Measurements from ENCODE around the gene PKP4.

The PKP4 gene

DNA sequence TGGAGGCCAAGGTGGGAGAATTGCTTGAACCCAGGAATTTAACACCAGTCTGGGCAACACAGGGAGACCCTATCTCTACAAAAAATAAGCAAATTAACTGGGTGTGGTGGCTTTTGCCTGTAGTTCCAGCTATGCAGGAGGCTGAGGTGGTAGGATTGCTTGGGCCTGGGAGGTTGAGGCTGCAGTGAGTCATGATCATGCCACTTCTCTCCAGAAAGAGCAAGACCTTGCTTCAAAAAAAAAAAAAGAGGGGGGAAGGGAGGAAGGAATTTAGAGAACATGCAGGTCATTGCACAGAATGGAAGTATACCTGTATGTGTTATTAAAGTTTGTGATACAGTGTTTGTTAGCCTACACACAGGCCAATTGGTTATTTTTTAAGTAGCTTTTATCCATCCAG lies 25.8 kb downstream of the PKP4 start:
- Mint-ChIP-seq H3K4me3 (no peak overlapping the region), H3K9me3 (no peaks in the 10 kb centered on the region), H3K36me3 (ENCODE audit: low read depth) (no peaks in the 10 kb centered on the region), H3K27ac (no peak overlapping the region), H3K27me3 (no peaks in the 10 kb centered on the region), H3K4me1 (ENCODE audit: low read depth) (peaks cover 8% of the 10 kb centered on the region)
- intact Hi-C loops (cut with micrococcal nuclease), result no loop called here

DNA sequence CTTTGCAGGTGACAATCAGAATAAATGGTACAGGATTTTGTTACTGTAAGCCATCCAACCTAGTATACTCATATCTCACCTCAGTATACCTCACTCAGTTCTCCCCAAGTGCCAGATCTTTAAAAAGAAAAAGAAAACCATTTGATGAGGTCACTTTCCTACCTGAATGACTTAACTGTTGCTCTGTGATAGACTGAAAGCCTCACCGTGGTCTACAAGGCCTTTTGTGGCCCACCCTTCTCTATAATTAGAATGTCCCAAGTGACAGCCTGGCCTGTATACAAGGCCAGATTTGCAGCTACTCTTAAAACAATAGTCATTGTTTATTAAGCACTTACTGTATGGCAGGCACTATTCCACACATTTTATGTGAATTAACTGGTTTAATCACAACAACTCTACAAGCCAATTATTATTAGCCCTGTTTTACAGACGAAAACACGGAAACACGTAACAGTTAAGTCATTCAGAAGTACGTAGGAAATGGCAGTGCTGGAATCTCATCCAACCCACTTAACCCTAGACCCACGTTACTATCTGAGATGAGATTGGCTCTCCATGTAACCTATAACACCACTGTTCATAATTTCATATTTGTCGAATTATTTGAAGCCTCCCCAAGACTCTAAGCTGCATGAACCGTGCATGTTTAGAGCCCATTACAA lies 28.3 kb downstream of the PKP4 start:
- intact Hi-C loops (cut with micrococcal nuclease), result no loop called here
- Mint-ChIP-seq H3K27ac (no peak overlapping the region), H3K4me1 (ENCODE audit: low read depth) (peaks cover 14% of the 10 kb centered on the region)

DNA sequence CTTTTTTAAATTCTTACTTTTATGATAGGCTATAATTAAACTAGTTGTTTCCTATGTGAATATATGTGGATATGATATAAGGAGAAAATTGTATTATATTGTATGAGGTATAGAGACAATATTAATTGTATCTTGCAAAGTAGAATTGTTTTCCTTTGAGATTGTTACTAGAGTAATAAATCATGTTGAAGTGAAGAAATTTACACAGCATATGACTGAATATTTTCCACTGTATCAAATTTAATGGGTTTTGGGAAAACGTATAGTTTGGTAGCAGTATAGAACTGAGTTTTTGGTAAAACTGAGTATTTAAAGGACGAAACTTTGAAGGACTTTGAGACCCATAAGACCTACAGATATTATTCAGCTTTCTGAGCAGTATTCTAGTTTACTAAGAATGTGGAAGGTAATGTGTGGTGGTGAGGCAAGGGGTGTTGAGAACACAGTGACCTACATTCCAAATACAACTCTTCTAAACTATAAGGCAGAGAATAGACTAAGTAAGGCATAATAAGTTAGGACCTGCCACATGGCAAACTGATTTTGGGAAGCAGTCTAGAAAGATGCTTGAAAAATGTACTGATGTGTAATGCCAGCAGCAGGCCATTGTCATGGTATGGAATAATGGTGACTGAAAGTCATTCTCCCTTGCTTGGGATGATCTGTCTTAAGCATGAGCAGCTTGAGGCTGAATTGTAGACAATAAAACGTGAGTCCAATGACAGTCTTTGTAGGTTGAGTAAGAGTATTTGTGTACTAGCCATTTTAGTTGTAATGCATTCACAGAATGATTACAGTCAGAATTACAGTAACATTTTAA lies 29.6 kb downstream of the PKP4 start:
- H3K36me3 Mint-ChIP-seq (ENCODE audit: low read depth), result no peaks in the 10 kb centered on the region
- H3K4me3 Mint-ChIP-seq, result no peak overlapping the region
- peaks cover 14% of the 10 kb centered on the region for H3K4me1 Mint-ChIP-seq (ENCODE audit: low read depth)
- H3K27ac Mint-ChIP-seq, result no peak overlapping the region
- H3K27me3 Mint-ChIP-seq, result no peaks in the 10 kb centered on the region
- intact Hi-C loops (cut with micrococcal nuclease), result no loop called here
- no peaks in the 10 kb centered on the region for H3K9me3 Mint-ChIP-seq

More for the DNA sequence above, 28.3 kb downstream of the PKP4 start:
- Mint-ChIP-seq H3K9me3 (no peaks in the 10 kb centered on the region), H3K36me3 (ENCODE audit: low read depth) (no peaks in the 10 kb centered on the region), H3K27me3 (no peaks in the 10 kb centered on the region), H3K4me3 (no peak overlapping the region)

DNA sequence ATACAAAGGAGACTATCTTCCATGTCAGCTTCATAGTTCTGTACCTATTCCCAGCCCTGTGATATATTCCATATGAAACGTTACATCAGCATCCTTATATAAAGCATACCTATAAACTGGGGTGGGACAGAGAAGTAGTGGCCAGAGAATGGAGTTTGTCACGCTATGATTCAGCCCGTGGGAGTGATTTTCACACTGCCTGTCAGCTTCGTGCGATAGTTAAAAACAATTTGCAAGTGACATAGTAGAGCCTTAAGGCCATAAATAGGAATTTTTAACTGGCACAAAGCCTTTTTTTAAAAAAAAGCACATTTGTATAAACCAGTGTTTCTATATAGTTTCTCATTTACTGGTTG lies 30.2 kb downstream of the PKP4 start:
- Mint-ChIP-seq H3K27me3 (no peaks in the 10 kb centered on the region), H3K36me3 (ENCODE audit: low read depth) (no peaks in the 10 kb centered on the region), H3K4me3 (no peak overlapping the region), H3K9me3 (no peaks in the 10 kb centered on the region), H3K4me1 (ENCODE audit: low read depth) (peaks cover 14% of the 10 kb centered on the region), H3K27ac (no peak overlapping the region)
- intact Hi-C loops (cut with micrococcal nuclease), result no loop called here

DNA sequence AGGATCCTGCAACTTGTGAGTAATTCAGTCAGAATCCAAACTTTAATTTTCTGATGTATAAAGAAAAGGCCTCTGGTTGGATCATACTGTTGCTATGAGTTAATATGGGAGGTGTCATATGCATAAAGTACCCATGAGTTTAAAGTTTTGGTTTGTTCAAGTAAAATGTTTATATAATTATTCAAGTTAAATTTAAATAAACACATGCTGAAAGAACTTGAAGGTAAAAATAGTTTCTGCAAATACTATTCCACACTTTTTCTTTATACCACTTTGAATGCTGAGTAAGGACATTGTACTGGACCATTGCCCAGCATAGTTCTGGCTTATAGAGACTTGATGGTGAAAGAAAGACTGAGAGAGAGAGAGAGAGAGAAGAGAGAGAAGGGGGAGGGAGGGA lies 30.7 kb downstream of the PKP4 start:
- no peak overlapping the region for H3K4me3 Mint-ChIP-seq
- peaks cover 11% of the 10 kb centered on the region for H3K4me1 Mint-ChIP-seq (ENCODE audit: low read depth)
- no peaks in the 10 kb centered on the region for H3K27me3 Mint-ChIP-seq
- H3K9me3 Mint-ChIP-seq, result no peaks in the 10 kb centered on the region
- H3K36me3 Mint-ChIP-seq (ENCODE audit: low read depth), result no peaks in the 10 kb centered on the region
- intact Hi-C loops (cut with micrococcal nuclease), result no loop called here
- no peak overlapping the region for H3K27ac Mint-ChIP-seq

DNA sequence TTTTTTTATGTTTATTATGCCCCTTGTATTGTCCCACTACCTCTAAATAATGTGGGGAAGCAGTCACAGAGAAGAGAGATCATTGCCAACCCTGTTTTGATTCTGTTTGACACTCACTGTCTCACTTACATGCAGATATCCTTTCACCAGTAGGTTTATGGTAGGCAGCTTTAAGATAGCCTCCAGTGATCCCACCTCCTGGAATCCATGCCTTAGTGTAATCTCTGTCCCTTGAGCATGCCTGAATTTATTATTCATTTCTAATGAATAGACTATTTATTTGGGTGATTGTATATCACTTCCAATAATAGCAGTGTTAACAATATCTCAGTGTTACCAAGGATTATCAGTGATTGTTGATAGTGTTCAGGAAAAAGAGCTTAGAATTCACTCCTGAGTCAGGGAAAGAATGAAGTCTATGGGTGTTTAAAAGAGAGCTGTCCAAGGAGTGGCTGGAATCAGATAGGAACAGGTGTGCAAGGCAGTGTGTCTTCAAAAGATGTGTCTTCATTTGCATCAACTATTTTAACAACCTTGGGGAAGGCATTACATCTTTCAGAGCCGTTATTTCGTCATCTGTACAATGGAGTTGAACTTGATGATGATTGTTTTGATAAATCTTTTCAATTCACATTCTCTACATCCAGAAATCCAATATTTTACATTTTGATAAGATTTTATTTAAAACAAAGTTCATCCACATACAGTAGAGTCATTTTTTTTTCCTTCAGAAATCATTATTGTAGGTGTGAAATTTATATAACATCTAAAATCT lies 31.9 kb downstream of the PKP4 start:
- Mint-ChIP-seq H3K27me3 (no peaks in the 10 kb centered on the region), H3K36me3 (ENCODE audit: low read depth) (no peaks in the 10 kb centered on the region), H3K9me3 (no peaks in the 10 kb centered on the region), H3K4me1 (ENCODE audit: low read depth) (peaks cover 6% of the 10 kb centered on the region), H3K4me3 (no peak overlapping the region), H3K27ac (no peak overlapping the region)
- intact Hi-C loops (cut with micrococcal nuclease), result no loop called here

DNA sequence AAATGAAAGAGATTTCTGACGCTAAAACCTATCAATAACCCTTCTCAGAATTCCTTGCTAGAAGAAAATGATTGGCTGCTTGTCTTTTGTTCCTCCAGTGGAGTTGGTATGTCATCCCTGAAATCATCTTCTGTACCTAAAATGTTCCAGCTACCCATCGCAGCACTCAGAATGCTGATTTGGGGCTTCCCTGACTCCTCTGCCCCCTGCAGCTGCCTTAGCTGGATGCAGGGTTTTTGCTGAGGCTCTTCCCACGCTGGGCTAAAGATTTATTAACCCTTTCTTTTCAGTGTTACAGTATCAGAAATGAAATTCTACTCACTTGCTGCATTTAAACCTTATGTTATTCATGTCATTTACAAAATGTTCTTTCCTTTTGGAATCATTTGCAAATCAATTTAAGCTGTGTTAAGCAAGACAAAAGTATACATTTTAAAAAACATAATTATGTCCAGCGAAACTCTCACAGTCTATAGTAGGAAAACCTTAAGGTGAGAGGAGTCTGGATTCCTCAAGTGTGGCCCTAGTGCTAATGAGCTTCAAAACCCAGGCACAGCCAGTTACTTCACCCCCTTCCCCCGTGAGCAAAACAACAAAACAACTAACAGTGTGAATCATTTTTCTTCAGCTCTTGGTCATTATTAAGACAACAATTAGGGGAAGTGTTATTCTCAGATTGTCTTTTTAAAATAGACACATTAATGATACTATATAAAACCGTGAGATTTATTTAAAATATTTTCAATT lies 32.8 kb downstream of the PKP4 start:
- no peaks in the 10 kb centered on the region for H3K9me3 Mint-ChIP-seq
- no peaks in the 10 kb centered on the region for H3K27me3 Mint-ChIP-seq
- peaks cover 6% of the 10 kb centered on the region for H3K4me1 Mint-ChIP-seq (ENCODE audit: low read depth)
- intact Hi-C loops (cut with micrococcal nuclease), result no loop called here
- H3K36me3 Mint-ChIP-seq (ENCODE audit: low read depth), result no peaks in the 10 kb centered on the region
- H3K27ac Mint-ChIP-seq, result no peak overlapping the region
- no peak overlapping the region for H3K4me3 Mint-ChIP-seq

DNA sequence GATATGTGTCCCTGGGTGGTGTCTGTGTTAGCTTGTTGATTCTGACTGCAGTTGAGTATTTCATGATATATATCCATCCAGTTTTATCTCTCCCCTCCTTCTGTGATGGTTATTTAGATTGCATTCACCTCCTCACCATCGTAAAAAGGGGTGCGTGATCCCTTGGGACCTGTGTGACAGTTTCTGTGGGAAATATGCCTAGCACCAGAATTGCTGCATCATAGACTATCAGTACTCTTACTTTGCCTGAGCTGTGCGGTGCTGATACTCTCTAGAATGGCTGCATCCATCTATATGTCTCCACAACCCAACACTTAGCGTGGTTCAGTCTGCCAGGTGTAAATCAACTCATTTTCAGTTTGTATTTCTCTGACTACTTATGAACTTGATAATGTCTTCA lies 34.3 kb downstream of the PKP4 start:
- Mint-ChIP-seq H3K4me1 (ENCODE audit: low read depth) (peaks cover 6% of the 10 kb centered on the region), H3K9me3 (no peaks in the 10 kb centered on the region), H3K36me3 (ENCODE audit: low read depth) (no peaks in the 10 kb centered on the region), H3K27me3 (no peaks in the 10 kb centered on the region), H3K27ac (no peak overlapping the region), H3K4me3 (no peak overlapping the region)
- intact Hi-C loops (cut with micrococcal nuclease), result no loop called here

DNA sequence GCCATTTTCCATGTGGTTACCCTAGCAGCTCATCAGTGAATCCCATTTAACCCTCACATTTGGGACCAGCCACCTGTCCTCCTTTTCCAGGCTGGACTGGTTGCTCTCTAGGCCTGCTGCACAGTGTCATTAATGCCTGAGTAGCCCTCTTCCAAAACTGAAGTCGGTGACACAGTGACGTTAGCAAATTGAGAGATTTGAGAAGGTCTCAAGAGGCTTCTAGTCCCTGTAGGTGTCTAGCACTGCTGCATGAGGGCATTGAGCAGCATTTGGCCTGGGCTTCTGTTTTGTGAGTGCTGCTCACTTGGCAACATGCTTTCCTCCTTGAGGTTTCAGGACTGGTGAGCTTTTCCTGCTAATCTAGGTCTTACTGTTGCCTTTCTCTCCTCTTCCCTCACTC lies 36.7 kb downstream of the PKP4 start:
- intact Hi-C loops (cut with micrococcal nuclease), result no loop called here
- Mint-ChIP-seq H3K27me3 (no peaks in the 10 kb centered on the region), H3K27ac (no peak overlapping the region), H3K4me3 (no peak overlapping the region), H3K36me3 (ENCODE audit: low read depth) (no peaks in the 10 kb centered on the region), H3K4me1 (ENCODE audit: low read depth) (peaks cover 6% of the 10 kb centered on the region), H3K9me3 (no peaks in the 10 kb centered on the region)

DNA sequence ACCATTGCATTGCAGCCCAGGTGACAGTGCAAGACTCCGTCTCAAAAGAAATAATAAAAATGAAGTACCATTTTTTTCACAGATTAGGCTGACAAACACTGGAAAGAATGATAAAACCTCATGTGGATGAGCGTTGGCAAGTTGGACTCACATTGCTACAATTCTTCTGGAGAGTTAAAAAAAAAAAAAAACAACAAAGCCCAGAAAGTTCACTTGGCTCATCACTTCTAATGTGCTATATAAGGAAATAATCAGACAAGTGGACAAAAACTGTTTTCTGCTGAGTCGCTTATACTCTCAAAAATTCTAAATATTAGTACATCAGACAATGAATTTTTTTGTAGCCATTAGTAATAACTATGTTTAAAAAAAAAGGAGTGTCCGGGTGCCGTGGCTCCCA lies 38.4 kb downstream of the PKP4 start:
- Mint-ChIP-seq H3K4me3 (no peak overlapping the region), H3K4me1 (ENCODE audit: low read depth) (no peaks in the 10 kb centered on the region), H3K9me3 (no peaks in the 10 kb centered on the region), H3K27me3 (no peaks in the 10 kb centered on the region), H3K27ac (no peak overlapping the region), H3K36me3 (ENCODE audit: low read depth) (no peaks in the 10 kb centered on the region)
- intact Hi-C loops (cut with micrococcal nuclease), result no loop called here

DNA sequence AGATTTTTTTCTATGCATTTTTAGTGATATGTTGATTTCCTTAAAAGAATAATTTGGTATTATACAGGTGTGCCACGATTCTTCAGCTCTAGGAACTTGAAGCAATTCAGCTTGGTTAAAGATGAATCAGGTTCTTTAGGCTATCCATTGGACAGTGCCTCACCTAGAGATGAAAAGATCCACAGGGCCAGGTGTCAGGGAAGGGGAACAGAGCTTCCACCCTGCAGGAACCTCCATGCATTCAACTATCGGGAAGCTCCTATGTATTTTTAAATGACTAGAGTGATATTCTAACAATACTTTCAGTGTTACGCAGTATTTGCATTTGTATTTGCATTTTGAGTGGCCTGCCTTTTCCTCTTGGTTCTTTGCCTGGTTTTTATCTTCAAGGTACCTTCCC lies 40.2 kb downstream of the PKP4 start:
- no peak overlapping the region for H3K27ac Mint-ChIP-seq
- no peaks in the 10 kb centered on the region for H3K27me3 Mint-ChIP-seq
- intact Hi-C loops (cut with micrococcal nuclease), result no loop called here
- no peaks in the 10 kb centered on the region for H3K9me3 Mint-ChIP-seq
- H3K4me1 Mint-ChIP-seq (ENCODE audit: low read depth), result no peaks in the 10 kb centered on the region
- H3K4me3 Mint-ChIP-seq, result no peak overlapping the region
- H3K36me3 Mint-ChIP-seq (ENCODE audit: low read depth), result no peaks in the 10 kb centered on the region

DNA sequence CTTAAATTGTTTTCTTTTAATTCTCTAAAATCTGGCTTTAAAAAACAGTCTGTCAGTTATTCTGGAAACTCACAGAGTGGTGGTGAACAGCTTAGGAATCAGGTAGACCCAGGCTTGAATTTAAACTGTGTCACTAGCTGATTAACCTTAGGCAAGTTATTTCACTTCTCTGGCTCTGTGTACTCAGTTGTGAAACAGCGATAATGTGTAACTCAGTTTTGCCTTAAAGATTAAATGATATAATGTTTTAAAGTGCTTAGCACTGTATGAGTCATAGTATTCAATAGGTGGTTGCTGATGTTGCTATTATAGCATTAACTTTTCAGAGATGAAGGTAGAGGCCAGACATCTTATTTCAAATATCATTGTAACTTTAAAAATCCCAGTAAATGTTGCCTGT lies 40.7 kb downstream of the PKP4 start:
- Mint-ChIP-seq H3K4me1 (ENCODE audit: low read depth) (no peaks in the 10 kb centered on the region), H3K4me3 (no peak overlapping the region), H3K9me3 (no peaks in the 10 kb centered on the region), H3K36me3 (ENCODE audit: low read depth) (no peaks in the 10 kb centered on the region), H3K27me3 (no peaks in the 10 kb centered on the region), H3K27ac (no peak overlapping the region)
- intact Hi-C loops (cut with micrococcal nuclease), result no loop called here

DNA sequence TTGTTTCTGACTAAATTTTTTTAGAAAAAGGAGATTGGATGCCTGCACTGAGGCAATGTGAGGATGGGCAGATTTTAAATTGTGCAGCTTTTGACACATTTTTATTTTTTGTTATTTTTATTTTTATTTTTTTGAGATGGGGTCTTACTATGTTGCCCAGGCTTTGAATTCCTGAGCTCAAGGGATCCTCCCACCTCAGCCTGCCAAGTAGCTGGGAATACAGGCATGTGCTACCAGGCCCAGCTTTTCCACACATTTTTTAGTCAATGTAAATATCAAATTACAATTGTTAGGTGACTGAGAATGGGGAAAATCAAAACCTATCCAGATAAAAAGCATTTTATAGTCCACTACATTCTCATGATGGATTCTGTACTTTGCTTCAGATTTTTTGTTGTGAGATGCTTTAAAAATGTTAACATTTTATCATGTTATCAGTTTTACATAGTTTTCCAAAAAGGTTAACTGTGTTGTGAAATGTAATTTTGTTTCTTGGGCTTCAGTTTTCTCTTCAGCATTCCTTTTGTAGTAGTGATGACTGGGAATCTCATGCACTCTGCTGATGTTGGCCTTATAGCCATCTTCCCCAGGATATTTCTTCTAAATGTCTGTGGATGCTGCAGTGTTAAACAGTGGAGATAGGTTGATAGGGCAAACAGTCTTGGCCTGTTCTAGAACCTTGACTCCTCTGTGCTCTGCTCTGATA lies 41.4 kb downstream of the PKP4 start:
- no peak overlapping the region for H3K27ac Mint-ChIP-seq
- intact Hi-C loops (cut with micrococcal nuclease), result no loop called here
- H3K27me3 Mint-ChIP-seq, result no peaks in the 10 kb centered on the region
- no peaks in the 10 kb centered on the region for H3K36me3 Mint-ChIP-seq (ENCODE audit: low read depth)
- H3K4me3 Mint-ChIP-seq, result no peak overlapping the region
- no peaks in the 10 kb centered on the region for H3K4me1 Mint-ChIP-seq (ENCODE audit: low read depth)
- H3K9me3 Mint-ChIP-seq, result no peaks in the 10 kb centered on the region
